ENCODE results near the gene AKT1S1.

- no peak for TF ChIP-seq SUZ12 (IDR thresholded peaks at IDR 0.05; ENCODE audit: extremely low read depth, insufficient read depth, insufficient read length)
- TF ChIP-seq ZNF274 (IDR thresholded peaks at IDR 0.05; ENCODE audit: low read depth, low read length): no peak
Observed at GRCh38 chr19:49883094-49883493, 5.9 kb upstream of the AKT1S1 start.
